Prostate gland (tissue), 2 donors: ENCODE results near the gene TSPAN10.
"Not testable (repeated sequence)": the region's sequence is repeated elsewhere in the genome, so short reads cannot be mapped to it uniquely, and the experiment has no call there.

ENCODE experiments used
- POLR2A ChIP-seq: fragments of 450-650 bp; IDR thresholded peaks from one replicate; pipeline ENCODE4 v1.6.1; 2016; ENCODE audit warnings: antibody characterized with exemption, mild to moderate bottlenecking
- POLR2AphosphoS5 ChIP-seq: sonication (generic); formaldehyde crosslinking; IDR thresholded peaks from one replicate; pipeline ENCODE4 v1.6.1; 2017; ENCODE audit warnings: antibody characterized with exemption
- TF ChIP-seq, protein P1 (sequence below), 4 experiments: fragments of 200-600 bp in 2 of 4; fragments of 450-650 bp in 2 of 4; sonication (generic) in 2 of 4; IDR thresholded peaks; 1 replicate in 3 of 4; 2 replicates in 1 of 4; pipeline ENCODE4 v1.5.1; 2016 to 2019; ENCODE audit warnings: antibody characterized with exemption in 4 of 4, mild to moderate bottlenecking in 2 of 4, moderate library complexity in 2 of 4

DNA sequence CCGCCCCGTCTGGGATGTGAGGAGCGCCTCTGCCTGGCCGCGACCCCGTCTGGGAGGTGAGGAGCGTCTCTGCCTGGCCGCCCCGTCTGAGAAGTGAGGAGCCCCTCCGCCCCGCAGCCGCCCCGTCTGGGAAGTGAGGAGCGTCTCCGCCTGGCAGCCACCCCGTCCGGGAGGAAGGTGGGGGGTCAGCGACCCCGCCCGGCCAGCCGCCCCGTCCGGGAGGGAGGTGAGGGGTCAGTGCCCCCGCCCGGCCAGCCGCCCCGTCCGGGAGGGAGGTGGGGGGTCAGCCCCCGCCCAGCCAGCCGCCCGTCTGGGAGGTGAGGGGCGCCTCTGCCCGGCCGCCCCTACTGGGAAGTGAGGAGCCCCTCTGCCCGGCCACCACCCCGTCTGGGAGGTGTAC is 18.7 kb upstream of the TSPAN10 start:
- not testable (repeated sequence) for TF ChIP-seq POLR2AphosphoS5, POLR2A
- TF ChIP-seq, protein P1, sequence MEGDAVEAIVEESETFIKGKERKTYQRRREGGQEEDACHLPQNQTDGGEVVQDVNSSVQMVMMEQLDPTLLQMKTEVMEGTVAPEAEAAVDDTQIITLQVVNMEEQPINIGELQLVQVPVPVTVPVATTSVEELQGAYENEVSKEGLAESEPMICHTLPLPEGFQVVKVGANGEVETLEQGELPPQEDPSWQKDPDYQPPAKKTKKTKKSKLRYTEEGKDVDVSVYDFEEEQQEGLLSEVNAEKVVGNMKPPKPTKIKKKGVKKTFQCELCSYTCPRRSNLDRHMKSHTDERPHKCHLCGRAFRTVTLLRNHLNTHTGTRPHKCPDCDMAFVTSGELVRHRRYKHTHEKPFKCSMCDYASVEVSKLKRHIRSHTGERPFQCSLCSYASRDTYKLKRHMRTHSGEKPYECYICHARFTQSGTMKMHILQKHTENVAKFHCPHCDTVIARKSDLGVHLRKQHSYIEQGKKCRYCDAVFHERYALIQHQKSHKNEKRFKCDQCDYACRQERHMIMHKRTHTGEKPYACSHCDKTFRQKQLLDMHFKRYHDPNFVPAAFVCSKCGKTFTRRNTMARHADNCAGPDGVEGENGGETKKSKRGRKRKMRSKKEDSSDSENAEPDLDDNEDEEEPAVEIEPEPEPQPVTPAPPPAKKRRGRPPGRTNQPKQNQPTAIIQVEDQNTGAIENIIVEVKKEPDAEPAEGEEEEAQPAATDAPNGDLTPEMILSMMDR (IDR thresholded peaks at IDR 0.05): not testable (repeated sequence)
